HepG2 (cell line): Measurements from ENCODE around the gene KLF16. TPM values are rescaled to one million over a fixed set of nuclear protein-coding genes. Genes with fewer than 3 reads are reported as not detected.
A peak's percentile ranks its signal among the peaks of the same experiment; 100 is the strongest.

ENCODE experiments used
- ATAC-seq: fragments of 200-7000 bp; cut with Tn5 transposase; 3 replicates; pipeline ENCODE4 v1.9.1; 2020; ENCODE audit warnings: mild to moderate bottlenecking, moderate library complexity
- BruUV-seq: library from RNA; stranded (reverse); fragments of 400-500 nt; replicated peaks from 2 replicates; lab custom pipeline; 2021; lab: Mats Ljungman, UMichigan
- CTCF ChIA-PET: fragments of 300-600 bp; formaldehyde crosslinking; extraction: SDS; loops from one replicate; lab custom pipeline; 2021; ENCODE audit warnings: low total read pairs, inconsistent platforms, low intra/inter-chr PET ratio; lab: Yijun Ruan, JAX
- POLR2A ChIA-PET: fragments of 350-600 bp; sonication (Branson Sonifier 250); formaldehyde crosslinking; loops from one replicate; lab custom pipeline; 2020; ENCODE audit warnings: antibody characterized with exemption, inconsistent platforms; lab: Yijun Ruan, JAX
- DNase-seq: peaks from one replicate; pipeline ENCODE4 v3.0.0-alpha.2; 2015; ENCODE audit warnings: low spot score
- FAIRE-seq: peaks from 3 replicates; lab custom pipeline; 2011; peaks lifted over from hg19 to GRCh38; lab: Jason Lieb, UNC
- H2AFZ ChIP-seq: one replicate; pipeline ENCODE4 v1.6.1; 2011; ENCODE audit warnings: low read length, inconsistent platforms
- H3K27ac ChIP-seq: fragments of 300-600 bp; 3 replicates; pipeline ENCODE4 v1.8.0; 2011; ENCODE audit warnings: mixed run types, mild to moderate bottlenecking, mixed read lengths, low read length, inconsistent platforms; ENCODE audit not compliant: insufficient read depth; ENCODE audit errors: extremely low read length
- H3K27me3 ChIP-seq, 2 experiments: fragments of 200-600 bp in 1 of 2; 2 replicates in 1 of 2; 3 replicates in 1 of 2; pipeline versions ENCODE4 v1.6.0 to v1.8.0; 2011; ENCODE audit warnings: low read length in 2 of 2, mild to moderate bottlenecking in 2 of 2, moderate library complexity in 2 of 2, inconsistent platforms in 1 of 2; ENCODE audit not compliant: insufficient read depth in 2 of 2, control insufficient read depth in 1 of 2
- H3K36me3 ChIP-seq, 2 experiments: fragments of 200-600 bp in 1 of 2; replicated peaks in 1 of 2; 2 replicates in 1 of 2; 3 replicates in 1 of 2; pipeline versions ENCODE4 v1.5.1 to v1.8.0; 2011; ENCODE audit warnings: low read length in 2 of 2, inconsistent platforms in 1 of 2; ENCODE audit not compliant: insufficient read depth in 2 of 2, control insufficient read depth in 1 of 2
- H3K4me1 ChIP-seq: 2 replicates; pipeline ENCODE4 v1.5.1; 2012; ENCODE audit warnings: low read length, inconsistent platforms; ENCODE audit not compliant: insufficient read depth
- H3K4me2 ChIP-seq: 2 replicates; pipeline ENCODE4 v1.6.0; 2011; ENCODE audit warnings: low read depth, low read length, inconsistent platforms
- H3K4me3 ChIP-seq, 3 experiments: fragments of 200-600 bp in 1 of 3; sonication (generic), shearing (Covaris generic) in 1 of 3; replicated peaks in 1 of 3; 2 replicates each; pipeline ENCODE4 v1.5.1; 2011 to 2016; ENCODE audit warnings: low read length in 3 of 3, inconsistent platforms in 2 of 3, low read depth in 2 of 3, mild to moderate bottlenecking in 2 of 3, control low read depth in 1 of 3, mixed read lengths in 1 of 3; ENCODE audit not compliant: insufficient read depth in 1 of 3
- H3K79me2 ChIP-seq: one replicate; pipeline ENCODE4 v1.6.1; 2011; ENCODE audit warnings: low read length, inconsistent platforms; ENCODE audit not compliant: insufficient read depth
- H3K9ac ChIP-seq: 2 replicates; pipeline ENCODE4 v1.6.0; 2011; ENCODE audit warnings: mild to moderate bottlenecking, low read depth, low read length, inconsistent platforms; ENCODE audit not compliant: insufficient read depth
- H3K9me3 ChIP-seq: 2 replicates; pipeline ENCODE4 v1.5.1; 2012; ENCODE audit warnings: mild to moderate bottlenecking, low read length
- H4K20me1 ChIP-seq: 2 replicates; pipeline ENCODE4 v1.6.0; 2011; ENCODE audit warnings: inconsistent platforms, mild to moderate bottlenecking, low read length, moderate library complexity; ENCODE audit not compliant: insufficient read depth
- FOXM1 ChIP-seq: sonication (generic); formaldehyde crosslinking; IDR thresholded peaks from 2 replicates; pipeline ENCODE4 v1.5.0; 2020; ENCODE audit warnings: missing genetic modification reagents
- HOMEZ ChIP-seq: IDR thresholded peaks from 2 replicates; pipeline ENCODE4 v1.6.1; 2016; ENCODE audit warnings: low read depth
- HOXA5 ChIP-seq: sonication (generic); formaldehyde crosslinking; IDR thresholded peaks from 2 replicates; pipeline ENCODE4 v1.4.0; 2020; ENCODE audit warnings: missing genetic modification reagents
- MED13 ChIP-seq: sonication (generic); formaldehyde crosslinking; IDR thresholded peaks from 2 replicates; pipeline ENCODE4 v1.5.0; 2020; ENCODE audit warnings: missing genetic modification reagents
- NR1H2 ChIP-seq: sonication (generic); formaldehyde crosslinking; IDR thresholded peaks from 2 replicates; pipeline ENCODE4 v1.8.1; 2022; ENCODE audit warnings: low read depth, missing genetic modification reagents, borderline replicate concordance
- SAFB2 ChIP-seq: sonication (generic); formaldehyde crosslinking; IDR thresholded peaks from 2 replicates; pipeline ENCODE4 v1.5.1; 2020; ENCODE audit warnings: missing genetic modification reagents, low read depth, mild to moderate bottlenecking, borderline replicate concordance
- SRSF1 ChIP-seq: fragments of 200-400 bp; formaldehyde crosslinking; optimal IDR thresholded peaks from 2 replicates; pipeline ENCODE3; 2017; ENCODE audit warnings: mild to moderate bottlenecking, low read depth, low read length, moderate library complexity
- YEATS2 ChIP-seq: sonication (generic); formaldehyde crosslinking; IDR thresholded peaks from 2 replicates; pipeline ENCODE4 v1.4.0; 2020; ENCODE audit warnings: missing genetic modification reagents, borderline replicate concordance
- ZBTB49 ChIP-seq: sonication (generic); formaldehyde crosslinking; IDR thresholded peaks from 2 replicates; pipeline ENCODE4 v1.4.0; 2020; ENCODE audit warnings: missing genetic modification reagents, borderline replicate concordance
- ZBTB8A ChIP-seq: sonication (generic); formaldehyde crosslinking; IDR thresholded peaks from 2 replicates; pipeline ENCODE4 v1.4.0; 2020; ENCODE audit warnings: mild to moderate bottlenecking, low read depth, missing genetic modification reagents, borderline replicate concordance
- ZNF224 ChIP-seq: sonication (generic); formaldehyde crosslinking; IDR thresholded peaks from 2 replicates; pipeline ENCODE4 v1.5.0; 2020; ENCODE audit warnings: mild to moderate bottlenecking, missing genetic modification reagents
- ZNF281 ChIP-seq: sonication (generic); formaldehyde crosslinking; IDR thresholded peaks from 2 replicates; pipeline ENCODE4 v1.4.0; 2020; ENCODE audit warnings: missing genetic modification reagents, borderline replicate concordance
- ZNF335 ChIP-seq: sonication (generic); formaldehyde crosslinking; IDR thresholded peaks from 2 replicates; pipeline ENCODE4 v1.4.0; 2020; ENCODE audit warnings: missing genetic modification reagents
- ZNF709 ChIP-seq: sonication (generic); formaldehyde crosslinking; IDR thresholded peaks from 2 replicates; pipeline ENCODE4 v1.5.0; 2020; ENCODE audit warnings: mild to moderate bottlenecking, missing genetic modification reagents
- ZSCAN31 ChIP-seq: sonication (generic); formaldehyde crosslinking; IDR thresholded peaks from 2 replicates; pipeline ENCODE4 v1.5.0; 2020; ENCODE audit warnings: low read depth, mild to moderate bottlenecking, missing genetic modification reagents
- WGBS: methylation state at CpG from one replicate; pipeline ENCODE4 v1.1.6; 2017; ENCODE audit warnings: low lambda C conversion rate; 5-methylcytosine and 5-hydroxymethylcytosine counted together
- in situ Hi-C: cut with HindIII; loops from 2 replicates; pipeline ENCODE4 v1.10.0; 2017; ENCODE audit warnings: low pct_unique_long_range_greater_than_20kb; ENCODE audit not compliant: extremely low pct_ligation_motif_present
- intact Hi-C: fragments of 100-400 bp; cut with micrococcal nuclease; formaldehyde crosslinking; loops from one replicate; pipeline ENCODE4 v1.10.0; 2022; ENCODE audit not compliant: unreplicated experiment
- polyA plus RNA-seq, 8 experiments: library from polyadenylated mRNA; depleted of rRNA in 3 of 8; stranded (reverse) in 7 of 8; unstranded in 1 of 8; fragments of >200 nt; fragmentation: Illumina TruSeq in 4 of 8; extraction: Trizol in 4 of 8; gene quantifications; 2 replicates each; pipeline versions ENCODE4 v1.2.1 to v1.2.3, GENCODE V29; 2011 to 2016; ENCODE audit warnings: low read depth in 4 of 8, missing spikeins in 1 of 8, mixed read lengths in 1 of 8; ENCODE audit not compliant: insufficient read depth in 1 of 8
- total RNA-seq, 5 experiments: library from RNA; depleted of rRNA; stranded (reverse); fragments of >200 nt; fragmentation: Illumina TruSeq; extraction: Trizol; gene quantifications; 2 replicates each; pipeline ENCODE4 v1.2.3, GENCODE V29; 2016; ENCODE audit warnings: low read depth in 1 of 5
- TF ChIP-seq, protein P1 (sequence below): sonication (generic); formaldehyde crosslinking; IDR thresholded peaks from 2 replicates; pipeline ENCODE4 v1.4.0; 2020; ENCODE audit warnings: missing genetic modification reagents

Gene KLF16
- total and polyA plus RNA-seq, 2 of the 13 experiments (the other 11 are each of a cell fraction or from before 2014, with no cell fraction given): 3.5 to 6.7 TPM

GRCh38 chr19:1863638-1864479 lies 480 bp upstream of the KLF16 start:
- Histone ChIP-seq H3K4me1 (peaks cover 64% of the 10 kb centered on the region), H3K79me2 (peaks cover 38% of the 10 kb centered on the region), H3K27ac (peak overlapping the region; percentile 98), H3K4me3 (peak overlapping the region; percentile 73 to 98 (median 82)), H2AFZ (no peak overlapping the region), H3K9ac (peak overlapping the region; percentile 89), H3K4me2 (peak overlapping the region; percentile 94), H3K9me3 (no peaks in the 10 kb centered on the region), H3K36me3 (no peaks in the 10 kb centered on the region), H3K27me3 (no peaks in the 10 kb centered on the region; a peak in 1 of 5 replicates), H4K20me1 (peaks cover 22% of the 10 kb centered on the region; the same call in 1 of the 2 replicates)
- no peak for FAIRE-seq
- POLR2A ChIA-PET: interaction anchor here (0.6 to 1.5 kb wide), 13 partner anchors 10 to 633 kb away, joined by 3 to 13 read pairs (median 4); partner anchors contain the start of genes ABHD17A, ADAT3 and SCAMP4
- peak; percentile 85 for DNase-seq
- peak; percentile 48 for ATAC-seq
- CTCF ChIA-PET: interaction anchor here (1.2 kb wide), 1 partner anchor 15 kb away, joined by 3 read pairs; the partner anchor contains the start of gene REXO1
- intact Hi-C loops (no loop called here), in situ Hi-C loops (no loop called here)
- no CpG with 5 or more reads among the region's 115 CpGs for WGBS
- BruUV-seq: no TSS peak
- TF ChIP-seq HOMEZ (no peak), ZNF281 (CRISPR knock-in tag) (peak; percentile 95), MED13 (CRISPR knock-in tag) (no peak), ZSCAN31 (no peak), NR1H2 (CRISPR knock-in tag) (no peak), HOXA5 (no peak), YEATS2 (CRISPR knock-in tag) (peak; percentile 45; the same call in 1 of the 2 replicates), ZNF709 (CRISPR knock-in tag) (no peak), SAFB2 (CRISPR knock-in tag) (no peak), ZNF335 (CRISPR knock-in tag) (no peak), FOXM1 (CRISPR knock-in tag) (no peak), ZNF224 (CRISPR knock-in tag) (no peak), SRSF1 (peak; percentile 44), ZBTB8A (CRISPR knock-in tag) (no peak), ZBTB49 (CRISPR knock-in tag) (no peak)
- TF ChIP-seq, protein P1, sequence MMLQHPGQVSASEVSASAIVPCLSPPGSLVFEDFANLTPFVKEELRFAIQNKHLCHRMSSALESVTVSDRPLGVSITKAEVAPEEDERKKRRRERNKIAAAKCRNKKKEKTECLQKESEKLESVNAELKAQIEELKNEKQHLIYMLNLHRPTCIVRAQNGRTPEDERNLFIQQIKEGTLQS (CRISPR knock-in tag): no peak
